K562 (cell line): Measurements from ENCODE around the gene SH3BGRL3. TPM values are rescaled to one million over a fixed set of nuclear protein-coding genes. Genes with fewer than 3 reads are reported as not detected.

Source experiments
- DMBX1 ChIP-seq: fragments of 250-450 bp; sonication (Bioruptor Pico); IDR thresholded peaks from 2 replicates; pipeline ENCODE4 v1.8.0; 2022; ENCODE audit warnings: inconsistent platforms, mild to moderate bottlenecking, moderate library complexity, borderline replicate concordance
- DNMT1 ChIP-seq: fragments of 450-650 bp; IDR thresholded peaks from 2 replicates; pipeline ENCODE4 v1.6.1; 2016; ENCODE audit warnings: antibody characterized with exemption, mild to moderate bottlenecking
- E2F1 ChIP-seq: sonication (generic); formaldehyde crosslinking; IDR thresholded peaks from 2 replicates; pipeline ENCODE4 v1.8.1; 2023; ENCODE audit warnings: mild to moderate bottlenecking, missing genetic modification reagents, moderate library complexity
- FUS ChIP-seq: fragments of 200-400 bp; formaldehyde crosslinking; optimal IDR thresholded peaks from 2 replicates; pipeline ENCODE3; 2017; ENCODE audit warnings: low read depth, low read length
- MGA ChIP-seq: fragments of 450-650 bp; IDR thresholded peaks from 2 replicates; pipeline ENCODE4 v1.6.1; 2016; ENCODE audit warnings: mild to moderate bottlenecking, moderate library complexity
- PRPF4 ChIP-seq: fragments of 200-400 bp; formaldehyde crosslinking; IDR thresholded peaks from one replicate; pipeline ENCODE4 v1.6.1; 2017; ENCODE audit warnings: low read length, low read depth, mild to moderate bottlenecking; ENCODE audit not compliant: insufficient read depth, poor library complexity, severe bottlenecking
- RAD51 ChIP-seq: fragments of 450-650 bp; IDR thresholded peaks from 2 replicates; pipeline ENCODE4 v1.7.1; 2016; ENCODE audit warnings: low read depth, mild to moderate bottlenecking, borderline replicate concordance
- RBFOX2 ChIP-seq: fragments of 200-400 bp; formaldehyde crosslinking; IDR thresholded peaks from 2 replicates; pipeline ENCODE4 v1.6.1; 2017; ENCODE audit warnings: low read depth, mild to moderate bottlenecking, low read length, moderate library complexity
- RNF219 ChIP-seq: fragments of 250-450 bp; sonication (Bioruptor Pico); IDR thresholded peaks from 2 replicates; pipeline ENCODE4 v1.5.0; 2022; ENCODE audit warnings: mild to moderate bottlenecking
- SREBF1 ChIP-seq: fragments of 150-350 bp; IDR thresholded peaks from 2 replicates; pipeline ENCODE4 v1.6.1; 2014; ENCODE audit warnings: antibody characterized with exemption, low read depth, low read length, borderline replicate concordance
- polyA plus RNA-seq, 8 experiments: library from polyadenylated mRNA; depleted of rRNA in 4 of 8; stranded (reverse) in 5 of 8; unstranded in 3 of 8; fragments of >200 nt; fragmentation: Nextera tagmentation in 2 of 8; fragmentation: Illumina TruSeq in 1 of 8; extraction: Ambion mirVana in 2 of 8; extraction: Trizol in 1 of 8; gene quantifications; 2 replicates each; pipeline versions ENCODE4 v1.2.1 to v1.2.3, GENCODE V29; 2011 to 2014; ENCODE audit warnings: inconsistent platforms in 1 of 8, missing spikeins in 1 of 8
- total RNA-seq, 7 experiments: library from RNA; depleted of rRNA in 6 of 7; stranded (reverse); fragments of >200 nt in 6 of 7; fragmentation: Illumina TruSeq in 2 of 7; extraction: Trizol in 2 of 7; gene quantifications; 2 replicates each; pipeline versions ENCODE4 v1.2.1 to v1.2.3, GENCODE V29; 2011 to 2021; ENCODE audit warnings: low replicate concordance in 1 of 7

Gene SH3BGRL3
- total and polyA plus RNA-seq, 9 of the 15 experiments (the other 6 are each of a cell fraction or from before 2014, with no cell fraction given) = 30.3 to 140 (median 54.2) TPM

GRCh38 chr1:26287033-26287711, 7.3 kb downstream of the SH3BGRL3 start (continued):
- TF ChIP-seq MGA (peak; percentile 92), PRPF4 (no peak), RNF219 (CRISPR knock-in tag) (no peak), RAD51 (peak; percentile 51; the same call in 1 of the 2 replicates), SREBF1 (no peak), DNMT1 (no peak), FUS (no peak), DMBX1 (CRISPR knock-in tag) (peak; percentile 94), E2F1 (CRISPR knock-in tag) (no peak), RBFOX2 (no peak)
